Hematopoietic multipotent progenitor cell treated with erythropoietin and hydrocortisone succinate and interleukin-3 and kit ligand, for 8 days (in vitro differentiated cells): Measurements from ENCODE around the gene C22orf31.
A peak's percentile ranks its signal among the peaks of the same experiment; 100 is the strongest.

Experiments
- DNase-seq: peaks from one replicate; pipeline ENCODE4 v3.0.0-alpha.2; 2015

The C22orf31 gene

GRCh38 chr22:29080106-29080975 is 18.7 kb upstream of the C22orf31 start:
- DNase-seq: no peak

DNA sequence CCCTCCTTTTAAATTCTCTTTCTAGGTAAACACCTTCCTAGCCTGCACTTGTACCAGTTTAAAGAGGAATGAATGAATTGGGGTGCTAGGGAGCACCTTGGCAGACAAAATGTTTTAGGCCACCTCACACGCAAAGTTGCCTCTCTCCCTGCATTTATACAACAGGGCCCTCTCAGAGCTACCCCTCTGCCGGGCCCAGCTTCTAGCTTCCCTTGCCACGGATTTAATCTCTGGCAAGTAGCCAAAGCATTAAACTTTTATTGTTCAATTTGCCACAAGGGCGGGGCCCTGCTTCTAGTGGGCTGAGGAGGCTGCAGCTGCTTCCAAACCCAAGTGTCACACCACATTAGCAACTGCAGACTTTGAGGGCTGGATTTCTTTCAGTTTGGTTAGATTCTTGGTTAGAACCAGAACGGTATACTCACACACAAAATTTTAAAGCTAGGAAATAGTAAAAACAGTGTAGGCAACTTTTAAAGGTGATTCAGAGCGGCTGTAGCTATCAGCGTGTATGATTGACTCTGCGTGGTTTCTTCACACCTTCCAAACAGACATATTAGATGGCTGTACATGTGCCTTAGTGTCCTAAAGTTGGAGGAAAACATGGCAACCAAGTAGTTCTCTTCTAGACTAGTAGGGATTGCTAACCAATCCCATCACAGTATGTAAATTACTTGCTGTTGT is 17.7 kb upstream of the C22orf31 start:
- peak; percentile 91 for DNase-seq

GRCh38 chr22:29078869-29079207 is 17.2 kb upstream of the C22orf31 start:
- no peak for DNase-seq

GRCh38 chr22:29078036-29078868 is 16.6 kb upstream of the C22orf31 start:
- no peak for DNase-seq

DNA sequence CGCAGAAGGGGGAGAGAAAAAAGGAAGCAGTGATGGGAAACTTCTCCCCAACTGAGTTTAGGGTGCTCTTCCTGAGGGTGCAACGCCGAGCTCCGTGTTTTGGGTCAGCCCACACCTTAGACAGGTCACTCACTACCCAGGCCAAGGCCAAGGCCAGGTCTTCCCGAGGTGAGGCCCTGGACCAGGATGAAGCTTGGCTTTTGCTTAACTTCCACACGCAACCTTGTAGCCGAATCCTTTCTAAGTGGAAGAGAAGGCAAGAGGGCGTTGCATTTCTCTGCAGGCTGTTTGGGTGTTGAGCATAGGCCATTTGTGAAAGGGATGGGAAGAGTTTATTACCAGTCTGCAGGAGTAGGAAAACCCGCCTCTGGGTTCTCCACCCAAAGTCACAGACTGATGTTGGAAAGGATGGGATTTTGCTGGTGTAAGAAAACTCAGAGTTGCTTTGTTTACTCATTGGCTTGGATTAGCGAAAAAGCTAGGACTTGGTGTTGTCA is 12.7 kb upstream of the C22orf31 start:
- DNase-seq: no peak

DNA sequence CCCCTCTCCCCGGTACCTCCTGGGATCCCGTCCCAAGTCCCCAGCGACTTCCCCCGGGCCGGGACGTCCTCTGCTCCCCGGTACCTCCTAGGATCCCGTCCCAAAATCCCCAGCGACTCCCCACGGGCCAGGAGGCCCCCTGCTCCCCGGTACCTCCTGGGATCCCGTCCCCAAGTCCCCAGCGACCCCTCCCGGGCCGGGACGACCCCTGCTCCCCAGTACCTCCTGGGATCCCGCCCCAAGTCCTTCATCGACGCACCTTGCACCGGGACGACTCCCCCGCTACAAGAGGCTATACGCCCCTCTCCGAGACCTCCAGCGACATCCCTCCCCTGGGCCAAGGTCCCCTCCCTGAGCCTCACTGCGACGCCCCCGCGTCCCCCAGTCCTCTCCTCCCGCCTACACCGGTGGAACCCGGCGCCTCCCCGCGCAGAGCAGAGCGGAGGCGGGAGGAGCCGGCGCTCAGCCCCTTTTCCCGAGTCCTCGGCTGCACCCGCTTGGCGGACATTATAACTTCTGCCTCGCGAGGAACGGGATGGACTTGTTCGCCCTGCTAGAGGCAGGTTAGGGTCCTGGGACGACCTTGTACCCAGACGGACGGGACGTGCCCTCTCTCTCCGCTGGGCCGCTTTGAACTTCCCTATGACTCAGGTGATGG is 12.1 kb upstream of the C22orf31 start:
- DNase-seq: peak; percentile 41

GRCh38 chr22:29072979-29073617 is 11.5 kb upstream of the C22orf31 start, which contains the start of gene KREMEN1:
Gene KREMEN1, plus strand, starts transcription at chr22:29073035. Its CDS starts 96 bp downstream, at chr22:29073131.
- no peak for DNase-seq

GRCh38 chr22:29072193-29072978 is 10.8 kb upstream of the C22orf31 start:
- peak; percentile 86 for DNase-seq

- DNase-seq: peak; percentile 87
Observed at GRCh38 chr22:29071261-29072045, 9.8 kb upstream of the C22orf31 start.

- DNase-seq: no peak
Observed at GRCh38 chr22:29070490-29070889, 8.9 kb upstream of the C22orf31 start.

- DNase-seq: no peak
Observed at GRCh38 chr22:29069463-29069862, 7.8 kb upstream of the C22orf31 start.

GRCh38 chr22:29065468-29066190 is 4.0 kb upstream of the C22orf31 start:
- no peak for DNase-seq

DNA sequence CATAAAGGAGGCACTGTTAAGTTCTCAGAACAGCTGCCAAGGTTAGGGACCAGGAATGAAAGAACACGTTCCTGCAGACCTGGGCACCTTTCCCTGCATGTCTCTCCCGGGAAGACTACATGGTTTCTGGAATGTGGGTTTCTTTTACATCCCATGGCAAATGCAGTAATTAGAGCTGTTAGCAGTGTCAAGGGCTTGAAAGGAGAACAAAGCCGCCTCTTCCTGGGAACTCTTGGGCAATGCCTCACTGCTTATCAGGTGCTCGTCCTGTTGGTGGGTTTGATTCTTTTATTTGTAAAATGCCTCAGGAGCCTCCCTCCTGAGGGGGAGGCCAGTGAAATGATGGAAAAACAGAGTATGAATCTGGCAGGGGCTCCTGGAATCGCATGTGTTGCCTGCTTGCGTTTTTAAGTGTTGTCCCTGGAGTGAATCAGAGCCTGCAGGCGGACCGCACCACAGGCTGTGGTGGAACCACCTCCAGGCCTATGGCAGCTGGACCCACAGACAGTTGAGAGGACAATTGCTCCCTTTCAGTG is 723 bp upstream of the C22orf31 start:
- no peak for DNase-seq

- DNase-seq: no peak
Observed at GRCh38 chr22:29060931-29061330, 700 bp downstream of the C22orf31 start.

DNA sequence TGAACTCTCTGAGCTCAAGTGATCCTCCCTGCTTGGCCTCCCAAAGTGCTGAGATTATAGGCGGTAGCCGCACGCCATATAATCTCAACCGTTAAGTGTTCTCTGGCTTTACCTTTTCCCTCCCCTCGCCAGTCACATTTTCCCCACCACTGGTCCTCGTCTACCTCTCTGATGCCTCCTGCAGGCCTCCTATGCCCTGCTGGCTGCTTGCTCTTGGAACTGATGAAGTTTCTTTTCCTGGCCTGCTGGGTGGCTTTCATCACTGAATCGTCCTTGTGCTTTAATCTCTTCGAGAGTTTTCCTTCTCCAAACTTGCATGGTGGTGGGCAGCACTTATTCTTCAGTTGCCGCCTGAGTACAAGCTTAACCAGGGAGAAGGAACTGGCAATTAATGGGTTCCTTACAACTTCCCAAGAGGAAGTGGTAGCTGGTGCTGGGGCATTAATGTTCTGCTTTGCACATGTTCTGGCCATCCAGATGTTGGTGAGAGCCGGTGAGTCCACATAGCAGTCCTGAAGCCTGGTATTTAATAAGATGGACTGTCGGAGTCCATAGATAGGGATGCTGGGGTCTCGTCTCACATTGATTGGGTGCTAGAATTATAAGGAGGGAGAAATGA is 1.3 kb downstream of the C22orf31 start:
- no peak for DNase-seq

DNA sequence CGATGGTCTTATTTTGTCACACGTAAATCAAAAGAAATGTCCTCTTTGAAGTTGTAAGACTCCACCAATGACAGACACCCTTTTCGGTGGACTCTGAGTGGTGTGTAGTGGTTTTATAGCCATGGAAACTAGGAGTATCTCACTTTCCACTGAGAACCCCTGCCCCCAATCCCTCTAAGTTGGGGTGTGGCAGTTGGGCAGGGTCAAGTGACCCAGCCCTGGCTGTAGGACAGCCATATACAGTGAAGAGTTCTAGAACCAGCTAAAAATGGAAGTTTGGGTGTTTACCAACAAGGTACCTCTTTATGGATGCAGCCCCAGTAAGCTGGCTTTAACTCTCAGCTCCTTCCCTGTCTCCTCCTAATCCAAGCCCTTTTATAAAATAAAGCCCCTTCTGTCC is 5.2 kb downstream of the C22orf31 start:
- DNase-seq: no peak

- DNase-seq: no peak
Observed at GRCh38 chr22:29055192-29055830, 6.3 kb downstream of the C22orf31 start.

DNA sequence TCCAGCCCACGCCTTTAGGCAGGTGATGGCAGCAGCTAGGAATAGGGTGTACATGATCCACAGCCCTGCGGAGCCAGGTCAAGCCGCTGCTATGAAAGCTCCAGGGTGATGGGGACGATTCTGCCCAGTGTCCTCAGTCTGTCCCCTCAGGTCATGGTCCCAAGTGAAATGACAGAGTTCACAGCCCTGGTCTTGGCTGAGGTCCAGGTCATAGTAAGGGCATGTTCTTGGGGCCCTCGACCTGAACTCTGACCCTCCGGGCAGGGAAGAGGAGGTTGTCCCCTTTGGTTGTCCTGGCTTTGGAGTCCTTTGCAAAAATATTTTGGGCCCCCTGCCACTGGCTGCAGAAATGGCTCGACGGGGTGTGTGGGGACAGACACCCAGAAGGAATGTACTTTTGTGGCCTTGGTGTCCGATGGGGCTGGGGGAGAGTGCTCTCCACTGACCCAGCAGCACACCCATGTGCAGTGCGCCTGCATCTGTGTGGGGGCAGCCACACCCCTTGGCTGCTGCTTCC is 7.3 kb downstream of the C22orf31 start:
- no peak for DNase-seq
